Natural killer cell (primary cell): ENCODE data around the gene ATP1A4. TPM values are rescaled to one million over a fixed set of nuclear protein-coding genes. Genes with fewer than 3 reads are reported as not detected.

Experiments
- ATAC-seq, 3 donors: fragments of 150-1000 bp in 2 of 3; fragments of 200-7000 bp in 1 of 3; cut with Tn5 transposase; 1 replicate in 1 of 3; 2 replicates in 2 of 3; pipeline ENCODE4 v1.10.0; 2021; ENCODE audit warnings: mild to moderate bottlenecking in 2 of 3, moderate library complexity in 2 of 3
- DNase-seq, 2 donors: peaks; one replicate each; pipeline versions ENCODE4 v3.0.0 to v3.0.0-alpha.2; 2013 to 2021; ENCODE audit warnings: mixed read lengths in 1 of 2
- H3K27ac ChIP-seq: one replicate; pipeline ENCODE4 v1.5.1; 2013; ENCODE audit warnings: mild to moderate bottlenecking, low read length
- H3K27me3 ChIP-seq: one replicate; pipeline ENCODE4 v1.6.1; 2013; ENCODE audit warnings: low read length; ENCODE audit not compliant: control insufficient read depth, insufficient read depth
- H3K36me3 ChIP-seq: one replicate; pipeline ENCODE4 v1.6.1; 2013; ENCODE audit warnings: low read length; ENCODE audit not compliant: control insufficient read depth, insufficient read depth
- H3K4me1 ChIP-seq: one replicate; pipeline ENCODE4 v1.6.1; 2013; ENCODE audit warnings: low read length; ENCODE audit not compliant: control insufficient read depth, insufficient read depth
- H3K4me3 ChIP-seq: one replicate; pipeline ENCODE4 v1.5.1; 2013; ENCODE audit warnings: low read length
- H3K9me3 ChIP-seq: one replicate; pipeline ENCODE4 v1.6.1; 2013; ENCODE audit warnings: low read length; ENCODE audit not compliant: control insufficient read depth, insufficient read depth
- H3K27ac Mint-ChIP-seq, 2 donors: one replicate each; pipeline ENCODE4 v1.8.0; 2022; ENCODE audit warnings: mild to moderate bottlenecking in 2 of 2, mixed read lengths in 2 of 2, moderate library complexity in 1 of 2
- H3K27me3 Mint-ChIP-seq, 2 donors: one replicate each; pipeline ENCODE4 v1.8.0; 2022; ENCODE audit warnings: low read depth in 2 of 2, mixed read lengths in 2 of 2
- H3K36me3 Mint-ChIP-seq: one replicate; pipeline ENCODE4 v1.8.0; 2022; ENCODE audit warnings: mixed read lengths
- H3K4me1 Mint-ChIP-seq, 2 donors: one replicate each; pipeline ENCODE4 v1.8.0; 2022; ENCODE audit warnings: mixed read lengths in 2 of 2
- H3K4me3 Mint-ChIP-seq: one replicate; pipeline ENCODE4 v1.8.0; 2022; ENCODE audit warnings: mild to moderate bottlenecking, moderate library complexity, mixed read lengths
- H3K9me3 Mint-ChIP-seq, 2 donors: one replicate each; pipeline ENCODE4 v1.8.0; 2022; ENCODE audit warnings: mixed read lengths in 2 of 2
- CTCF ChIP-seq: fragments of 200-600 bp; IDR thresholded peaks from one replicate; pipeline ENCODE4 v1.8.0; 2022; ENCODE audit warnings: antibody characterized with exemption
- WGBS: methylation state at CpG from one replicate; pipeline ENCODE4 v1.1.7; 2013; ENCODE audit warnings: missing lambda C conversion rate; ENCODE audit not compliant: insufficient coverage; 5-methylcytosine and 5-hydroxymethylcytosine counted together
- intact Hi-C: fragments of 100-400 bp; cut with micrococcal nuclease; formaldehyde crosslinking; loops from one replicate; pipeline ENCODE4 v1.14.2; 2022
- total RNA-seq, 4 donors: library from RNA; stranded (reverse); fragments of 120-200 nt in 1 of 4; gene quantifications; one replicate each; pipeline versions ENCODE4 v1.2.3 to v1.2.4, GENCODE V29; 2013 to 2022

Gene ATP1A4
- total RNA-seq, 3 donors from 2014 or later (not counting 1 experiment from before 2014, with no cell fraction given) = not detected

GRCh38 chr1:160171354-160171753 lies 20.0 kb downstream of the ATP1A4 start:
- TF ChIP-seq CTCF = no peak
- DNase-seq (no peak), ATAC-seq (no peak)
- no peaks in the 10 kb centered on the region for H3K9me3 Mint-ChIP-seq
- H3K27me3 Mint-ChIP-seq = peaks cover 18 to 28% of the 10 kb centered on the region in 2 donors
- WGBS = 89% methylated on average over 4 of the region's 4 CpGs
- H3K4me1 Mint-ChIP-seq = peaks cover 14 to 17% of the 10 kb centered on the region in 2 donors
- H3K27ac Mint-ChIP-seq = no peak overlapping the region
- no peak overlapping the region for H3K27ac ChIP-seq
- H3K9me3 ChIP-seq = no peaks in the 10 kb centered on the region
- H3K4me3 ChIP-seq = no peak overlapping the region
- intact Hi-C loops = no loop called here
- no peak overlapping the region for H3K4me3 Mint-ChIP-seq
- H3K36me3 Mint-ChIP-seq = no peaks in the 10 kb centered on the region
- peaks cover 22% of the 10 kb centered on the region for H3K4me1 ChIP-seq
- H3K36me3 ChIP-seq = no peaks in the 10 kb centered on the region
- peaks cover 4% of the 10 kb centered on the region for H3K27me3 ChIP-seq

GRCh38 chr1:160171980-160172379 lies 20.6 kb downstream of the ATP1A4 start:
- no peak for TF ChIP-seq CTCF
- ATAC-seq = no peak
- intact Hi-C loops = no loop called here
- Mint-ChIP-seq H3K27me3 (peaks cover 13 to 28% of the 10 kb centered on the region in 2 donors), H3K27ac (no peak overlapping the region), H3K9me3 (no peaks in the 10 kb centered on the region), H3K4me1 (peaks cover 9 to 12% of the 10 kb centered on the region in 2 donors), H3K36me3 (no peaks in the 10 kb centered on the region), H3K4me3 (no peak overlapping the region)
- no peak for DNase-seq
- Histone ChIP-seq H3K4me3 (no peak overlapping the region), H3K27ac (no peak overlapping the region), H3K4me1 (peaks cover 16% of the 10 kb centered on the region), H3K9me3 (no peaks in the 10 kb centered on the region), H3K36me3 (no peaks in the 10 kb centered on the region), H3K27me3 (peaks cover 4% of the 10 kb centered on the region)
- 88% methylated on average over 9 of the region's 9 CpGs for WGBS

GRCh38 chr1:160177231-160177630 lies 25.8 kb downstream of the ATP1A4 start:
- TF ChIP-seq CTCF = no peak
- Mint-ChIP-seq H3K27me3 (peaks cover 8 to 44% of the 10 kb centered on the region in 2 donors), H3K4me3 (no peak overlapping the region), H3K36me3 (no peaks in the 10 kb centered on the region), H3K9me3 (no peaks in the 10 kb centered on the region), H3K27ac (no peak overlapping the region), H3K4me1 (no peaks in the 10 kb centered on the region)
- Histone ChIP-seq H3K36me3 (no peaks in the 10 kb centered on the region), H3K4me1 (no peaks in the 10 kb centered on the region), H3K27me3 (no peaks in the 10 kb centered on the region), H3K4me3 (no peak overlapping the region), H3K9me3 (no peaks in the 10 kb centered on the region), H3K27ac (no peak overlapping the region)
- 86% methylated on average over 2 of the region's 2 CpGs for WGBS
- intact Hi-C loops = no loop called here
- ATAC-seq = no peak
- no peak for DNase-seq

GRCh38 chr1:160177667-160178066 lies 26.3 kb downstream of the ATP1A4 start:
- TF ChIP-seq CTCF = no peak
- H3K27me3 ChIP-seq = no peaks in the 10 kb centered on the region

More at GRCh38 chr1:160177667-160178066, 26.3 kb downstream of the ATP1A4 start:
- H3K9me3 ChIP-seq = no peaks in the 10 kb centered on the region
- Mint-ChIP-seq H3K27me3 (peaks cover 8 to 44% of the 10 kb centered on the region in 2 donors), H3K9me3 (no peaks in the 10 kb centered on the region), H3K36me3 (no peaks in the 10 kb centered on the region), H3K4me1 (no peaks in the 10 kb centered on the region), H3K27ac (no peak overlapping the region), H3K4me3 (no peak overlapping the region)
- no peak overlapping the region for H3K4me3 ChIP-seq
- ATAC-seq (no peak), DNase-seq (no peak)
- H3K27ac ChIP-seq = no peak overlapping the region
- intact Hi-C loops = no loop called here
- 100% methylated on average over 1 of the region's 1 CpG for WGBS
- H3K4me1 ChIP-seq = no peaks in the 10 kb centered on the region
- no peaks in the 10 kb centered on the region for H3K36me3 ChIP-seq
